ENCODE results near the gene HTATSF1. TPM values are rescaled to one million over a fixed set of nuclear protein-coding genes. Genes with fewer than 3 reads are reported as not detected.

The HTATSF1 gene
- total RNA-seq, 1 donor from 2014 or later = 33.1 TPM

DNA sequence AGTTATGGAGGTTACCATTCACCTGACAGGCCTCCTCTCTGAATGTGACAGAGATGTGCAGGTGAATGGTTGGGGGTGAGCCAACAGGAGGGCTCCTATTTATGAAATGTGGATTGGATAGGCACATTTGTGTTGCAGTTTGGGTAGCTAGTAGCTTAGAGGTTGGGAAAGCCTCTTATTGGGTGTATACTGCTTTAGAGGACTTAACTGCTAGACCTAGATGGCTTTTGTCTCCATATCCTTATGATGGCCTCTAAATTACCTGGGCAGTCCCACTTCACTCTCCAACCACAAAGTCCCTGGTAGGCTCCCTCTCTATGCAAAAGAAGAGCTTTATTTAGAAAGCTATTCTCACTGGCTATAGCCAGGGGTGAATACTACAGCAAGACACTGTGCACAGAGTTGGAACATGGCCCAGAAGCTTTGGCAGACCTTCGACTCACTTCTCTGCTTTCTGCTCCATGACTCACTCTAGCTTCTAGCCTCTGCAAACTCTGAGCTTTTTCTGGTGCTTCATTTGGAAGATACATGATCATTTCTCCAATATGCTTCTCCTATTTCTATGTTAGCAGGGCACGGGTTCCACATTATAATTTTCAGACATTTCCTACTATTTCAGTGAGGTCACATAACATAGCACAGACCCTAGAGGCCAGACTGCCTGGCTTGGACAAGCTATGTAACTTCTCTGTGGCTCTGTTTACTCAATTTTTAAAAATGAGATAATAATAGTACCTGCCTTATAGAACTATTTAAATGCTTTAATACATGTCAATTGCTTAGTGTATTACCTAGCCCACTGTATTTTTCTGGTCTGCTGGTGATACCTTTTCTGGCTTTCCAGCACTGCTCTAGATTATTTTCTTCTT lies 28.6 kb downstream of the HTATSF1 start:
- Histone ChIP-seq H3K9ac (ENCODE audit: low read length) (no peak overlapping the region), H2AFZ (ENCODE audit: low read depth, low read length) (no peak overlapping the region), H3K79me2 (ENCODE audit: insufficient read depth, low read length) (no peaks in the 10 kb centered on the region), H3K4me1 (ENCODE audit: insufficient read depth, low read length) (no peaks in the 10 kb centered on the region), H4K20me1 (ENCODE audit: insufficient read depth, low read length) (no peaks in the 10 kb centered on the region), H3K4me2 (ENCODE audit: low read length) (no peak overlapping the region), H3K36me3 (ENCODE audit: insufficient read depth, low read length) (no peaks in the 10 kb centered on the region), H3K27ac (ENCODE audit: low read depth, low read length) (no peak overlapping the region), H3K4me3 (ENCODE audit: insufficient read depth, low read depth, low read length) (no peak overlapping the region), H3K9me3 (ENCODE audit: insufficient read depth, low read depth, low read length) (no peaks in the 10 kb centered on the region), H3K27me3 (ENCODE audit: insufficient read depth, low read length) (no peaks in the 10 kb centered on the region)
- Mint-ChIP-seq H3K27ac (ENCODE audit: unreplicated experiment) (no peak overlapping the region), H3K4me1 (ENCODE audit: low read depth, unreplicated experiment) (peaks cover 4% of the 10 kb centered on the region), H3K9me3 (ENCODE audit: unreplicated experiment) (no peaks in the 10 kb centered on the region), H3K36me3 (ENCODE audit: low read depth, unreplicated experiment) (no peaks in the 10 kb centered on the region), H3K27me3 (ENCODE audit: low read depth, unreplicated experiment) (no peaks in the 10 kb centered on the region), H3K4me3 (ENCODE audit: unreplicated experiment) (no peak overlapping the region)
- DNase-seq (ENCODE audit: low read depth) = peak; percentile 78
- peak; percentile 90 for FAIRE-seq
- no peak for TF ChIP-seq EZH2 (IDR thresholded peaks at IDR 0.05; ENCODE audit: insufficient read depth, low read length)
- TF ChIP-seq, protein P1, sequence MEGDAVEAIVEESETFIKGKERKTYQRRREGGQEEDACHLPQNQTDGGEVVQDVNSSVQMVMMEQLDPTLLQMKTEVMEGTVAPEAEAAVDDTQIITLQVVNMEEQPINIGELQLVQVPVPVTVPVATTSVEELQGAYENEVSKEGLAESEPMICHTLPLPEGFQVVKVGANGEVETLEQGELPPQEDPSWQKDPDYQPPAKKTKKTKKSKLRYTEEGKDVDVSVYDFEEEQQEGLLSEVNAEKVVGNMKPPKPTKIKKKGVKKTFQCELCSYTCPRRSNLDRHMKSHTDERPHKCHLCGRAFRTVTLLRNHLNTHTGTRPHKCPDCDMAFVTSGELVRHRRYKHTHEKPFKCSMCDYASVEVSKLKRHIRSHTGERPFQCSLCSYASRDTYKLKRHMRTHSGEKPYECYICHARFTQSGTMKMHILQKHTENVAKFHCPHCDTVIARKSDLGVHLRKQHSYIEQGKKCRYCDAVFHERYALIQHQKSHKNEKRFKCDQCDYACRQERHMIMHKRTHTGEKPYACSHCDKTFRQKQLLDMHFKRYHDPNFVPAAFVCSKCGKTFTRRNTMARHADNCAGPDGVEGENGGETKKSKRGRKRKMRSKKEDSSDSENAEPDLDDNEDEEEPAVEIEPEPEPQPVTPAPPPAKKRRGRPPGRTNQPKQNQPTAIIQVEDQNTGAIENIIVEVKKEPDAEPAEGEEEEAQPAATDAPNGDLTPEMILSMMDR (IDR thresholded peaks at IDR 0.05; ENCODE audit: insufficient read depth, low read depth, low read length) = no peak

GRCh38 chrX:136528645-136529315 lies 31.4 kb downstream of the HTATSF1 start:
- no peak for DNase-seq (ENCODE audit: low read depth)
- Histone ChIP-seq H3K4me3 (ENCODE audit: insufficient read depth, low read depth, low read length) (no peak overlapping the region), H3K36me3 (ENCODE audit: insufficient read depth, low read length) (no peaks in the 10 kb centered on the region), H3K4me1 (ENCODE audit: insufficient read depth, low read length) (no peaks in the 10 kb centered on the region), H3K27ac (ENCODE audit: low read depth, low read length) (no peak overlapping the region), H3K4me2 (ENCODE audit: low read length) (no peak overlapping the region), H3K9me3 (ENCODE audit: insufficient read depth, low read depth, low read length) (no peaks in the 10 kb centered on the region), H2AFZ (ENCODE audit: low read depth, low read length) (no peak overlapping the region), H4K20me1 (ENCODE audit: insufficient read depth, low read length) (no peaks in the 10 kb centered on the region), H3K9ac (ENCODE audit: low read length) (no peak overlapping the region), H3K27me3 (ENCODE audit: insufficient read depth, low read length) (no peaks in the 10 kb centered on the region), H3K79me2 (ENCODE audit: insufficient read depth, low read length) (no peaks in the 10 kb centered on the region)
- peaks cover 4% of the 10 kb centered on the region for H3K4me1 Mint-ChIP-seq (ENCODE audit: low read depth, unreplicated experiment)
- no peaks in the 10 kb centered on the region for H3K27me3 Mint-ChIP-seq (ENCODE audit: low read depth, unreplicated experiment)
- no peak for TF ChIP-seq EZH2 (IDR thresholded peaks at IDR 0.05; ENCODE audit: insufficient read depth, low read length)
- TF ChIP-seq, protein P1 (IDR thresholded peaks at IDR 0.05; ENCODE audit: insufficient read depth, low read depth, low read length) = no peak
- H3K27ac Mint-ChIP-seq (ENCODE audit: unreplicated experiment) = no peak overlapping the region
- H3K9me3 Mint-ChIP-seq (ENCODE audit: unreplicated experiment) = no peaks in the 10 kb centered on the region
- no peak for FAIRE-seq
- H3K36me3 Mint-ChIP-seq (ENCODE audit: low read depth, unreplicated experiment) = no peaks in the 10 kb centered on the region
- no peak overlapping the region for H3K4me3 Mint-ChIP-seq (ENCODE audit: unreplicated experiment)

Measured in astrocyte (in vitro differentiated cells and primary cell).